ENCODE results near the gene SLC22A16.

GRCh38 chr6:110430236-110430635 lies 46.2 kb downstream of the SLC22A16 start:
- TF ChIP-seq CTCF (IDR thresholded peaks at IDR 0.05; ENCODE audit: low read depth, low read length): no peak
- no peak for TF ChIP-seq POLR2A (IDR thresholded peaks at IDR 0.05; ENCODE audit: extremely low read depth, insufficient read length)
- TF ChIP-seq, protein P1, sequence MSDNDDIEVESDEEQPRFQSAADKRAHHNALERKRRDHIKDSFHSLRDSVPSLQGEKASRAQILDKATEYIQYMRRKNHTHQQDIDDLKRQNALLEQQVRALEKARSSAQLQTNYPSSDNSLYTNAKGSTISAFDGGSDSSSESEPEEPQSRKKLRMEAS (IDR thresholded peaks at IDR 0.05; ENCODE audit: low read depth, low read length): no peak
- no peak for TF ChIP-seq MYC (IDR thresholded peaks at IDR 0.05; ENCODE audit: low read depth, low read length)

Data from NB4 (cell line).